Keratinocyte (primary cell): ENCODE data around the gene FTO. TPM values are rescaled to one million over a fixed set of nuclear protein-coding genes. Genes with fewer than 3 reads are reported as not detected.

Experiments
- DNase-seq: peaks from one replicate; pipeline ENCODE4 v3.0.0-alpha.2; 2011; ENCODE audit warnings: low read depth, missing footprints, low spot score
- FAIRE-seq: peaks from 2 replicates; lab custom pipeline; 2011; peaks lifted over from hg19 to GRCh38; lab: Jason Lieb, UNC
- H2AFZ ChIP-seq: 2 replicates; pipeline ENCODE4 v1.6.0; 2012; ENCODE audit warnings: low read length, control low read depth, inconsistent platforms; ENCODE audit not compliant: control insufficient read depth
- H3K27ac ChIP-seq: 2 replicates; pipeline ENCODE4 v1.5.1; 2011; ENCODE audit warnings: low read length; ENCODE audit not compliant: control insufficient read depth, insufficient read depth
- H3K27me3 ChIP-seq: 3 replicates; pipeline ENCODE4 v1.6.0; 2011; ENCODE audit warnings: low read length; ENCODE audit not compliant: control insufficient read depth, insufficient read depth; ENCODE audit errors: extremely low read depth
- H3K36me3 ChIP-seq, 2 experiments: 2 replicates in 1 of 2; 3 replicates in 1 of 2; pipeline ENCODE4 v1.5.1; 2011; ENCODE audit warnings: low read length in 2 of 2, mild to moderate bottlenecking in 1 of 2; ENCODE audit not compliant: control insufficient read depth in 2 of 2, insufficient read depth in 2 of 2; ENCODE audit errors: extremely low read depth in 1 of 2
- H3K4me1 ChIP-seq: 3 replicates; pipeline ENCODE4 v1.5.1; 2011; ENCODE audit warnings: low read length; ENCODE audit not compliant: control insufficient read depth, insufficient read depth; ENCODE audit errors: extremely low read depth
- H3K4me2 ChIP-seq: 3 replicates; pipeline ENCODE4 v1.6.0; 2011; ENCODE audit warnings: low read depth, low read length; ENCODE audit not compliant: control insufficient read depth, insufficient read depth; ENCODE audit errors: extremely low read depth
- H3K4me3 ChIP-seq, 3 experiments: fragments of 200-600 bp in 1 of 3; sonication (generic) in 1 of 3; 2 replicates in 2 of 3; 3 replicates in 1 of 3; pipeline ENCODE4 v1.5.1; 2011 to 2016; ENCODE audit warnings: low read length in 3 of 3, mild to moderate bottlenecking in 3 of 3, control low read depth in 2 of 3, inconsistent platforms in 1 of 3, low read depth in 1 of 3, mixed read lengths in 1 of 3, mixed run types in 1 of 3, moderate library complexity in 1 of 3; ENCODE audit not compliant: control insufficient read depth in 2 of 3, insufficient read depth in 2 of 3; ENCODE audit errors: extremely low read depth in 1 of 3
- H3K79me2 ChIP-seq: 2 replicates; pipeline ENCODE4 v1.6.0; 2012; ENCODE audit warnings: low read length; ENCODE audit not compliant: control insufficient read depth, insufficient read depth
- H3K9ac ChIP-seq: 3 replicates; pipeline ENCODE4 v1.6.0; 2011; ENCODE audit warnings: low read length; ENCODE audit not compliant: control insufficient read depth, insufficient read depth; ENCODE audit errors: extremely low read depth
- H3K9me1 ChIP-seq: 3 replicates; pipeline ENCODE4 v1.6.0; 2011; ENCODE audit warnings: low read length; ENCODE audit not compliant: control insufficient read depth, insufficient read depth; ENCODE audit errors: extremely low read depth
- H3K9me3 ChIP-seq: 2 replicates; pipeline ENCODE4 v1.5.1; 2012; ENCODE audit warnings: low read depth, low read length; ENCODE audit not compliant: control insufficient read depth
- H4K20me1 ChIP-seq: 3 replicates; pipeline ENCODE4 v1.6.0; 2011; ENCODE audit warnings: low read length; ENCODE audit not compliant: control insufficient read depth, insufficient read depth; ENCODE audit errors: extremely low read depth
- EZH2 ChIP-seq: IDR thresholded peaks from one replicate; pipeline ENCODE4 v1.6.1; 2012; ENCODE audit warnings: inconsistent platforms, mild to moderate bottlenecking, low read length, moderate library complexity
- dilution Hi-C: fragments of 300-500 bp; cut with MboI; formaldehyde crosslinking; loops from one replicate; pipeline ENCODE4 v1.7.0; 2020; ENCODE audit warnings: low sequenced_read_pairs; ENCODE audit not compliant: extremely low pct_ligation_motif_present
- polyA plus RNA-seq, 5 experiments: library from polyadenylated mRNA; depleted of rRNA in 3 of 5; stranded (reverse) in 3 of 5; stranded (forward) in 1 of 5; unstranded in 1 of 5; fragments of >200 nt; gene quantifications; 1 replicate in 1 of 5; 2 replicates in 3 of 5; 3 replicates in 1 of 5; pipeline versions ENCODE4 v1.2.1 to v1.2.3, GENCODE V29; 2011 to 2012; ENCODE audit warnings: missing spikeins in 2 of 5, low read depth in 1 of 5, low replicate concordance in 1 of 5
- TF ChIP-seq, protein P1 (sequence below), 3 experiments: IDR thresholded peaks in 1 of 3; conservative IDR thresholded peaks in 1 of 3; optimal IDR thresholded peaks in 1 of 3; 2 replicates in 2 of 3; 3 replicates in 1 of 3; pipeline versions ENCODE3 to v1.5.1; 2011; ENCODE audit warnings: low read length in 3 of 3, mild to moderate bottlenecking in 3 of 3, moderate library complexity in 2 of 3, control low read depth in 1 of 3, inconsistent platforms in 1 of 3; ENCODE audit not compliant: insufficient read depth in 2 of 3; ENCODE audit errors: extremely low read depth in 1 of 3

Gene FTO
- polyA plus RNA-seq, 1 donor (not counting 4 experiments of a cell fraction or from before 2014, with no cell fraction given), result 56.4 TPM

DNA sequence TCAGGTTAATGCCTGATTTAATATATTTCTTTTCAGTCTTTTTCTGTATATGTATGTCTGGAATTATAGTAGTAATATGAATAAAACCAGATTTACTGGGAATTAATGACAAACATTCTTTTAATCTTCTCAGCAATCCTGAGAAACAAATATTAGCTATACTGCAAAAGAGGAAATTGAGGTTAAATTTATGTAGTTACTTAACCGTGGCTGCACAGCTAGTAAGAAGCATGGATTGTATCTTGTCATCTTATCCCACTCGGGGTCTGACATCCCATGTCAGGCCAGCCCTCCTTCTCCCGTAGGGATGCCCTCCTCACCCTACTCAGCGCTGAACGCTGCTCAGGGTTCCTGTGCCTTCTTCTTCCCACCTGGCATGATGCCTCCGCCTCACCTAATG, 143.0 kb downstream of the FTO start:
- Histone ChIP-seq H3K4me3 (no peak overlapping the region), H3K9me1 (no peaks in the 10 kb centered on the region), H3K36me3 (peaks cover 0 to 1% of the 10 kb centered on the region in 2 experiments), H3K4me2 (no peak overlapping the region), H2AFZ (no peak overlapping the region), H3K27me3 (no peaks in the 10 kb centered on the region), H3K4me1 (no peaks in the 10 kb centered on the region), H4K20me1 (no peaks in the 10 kb centered on the region), H3K27ac (no peak overlapping the region), H3K9ac (no peak overlapping the region), H3K9me3 (no peaks in the 10 kb centered on the region), H3K79me2 (no peaks in the 10 kb centered on the region)
- no peak for DNase-seq
- FAIRE-seq, result no peak
- dilution Hi-C loops, result no loop called here
- no peak for TF ChIP-seq EZH2
- TF ChIP-seq, protein P1, sequence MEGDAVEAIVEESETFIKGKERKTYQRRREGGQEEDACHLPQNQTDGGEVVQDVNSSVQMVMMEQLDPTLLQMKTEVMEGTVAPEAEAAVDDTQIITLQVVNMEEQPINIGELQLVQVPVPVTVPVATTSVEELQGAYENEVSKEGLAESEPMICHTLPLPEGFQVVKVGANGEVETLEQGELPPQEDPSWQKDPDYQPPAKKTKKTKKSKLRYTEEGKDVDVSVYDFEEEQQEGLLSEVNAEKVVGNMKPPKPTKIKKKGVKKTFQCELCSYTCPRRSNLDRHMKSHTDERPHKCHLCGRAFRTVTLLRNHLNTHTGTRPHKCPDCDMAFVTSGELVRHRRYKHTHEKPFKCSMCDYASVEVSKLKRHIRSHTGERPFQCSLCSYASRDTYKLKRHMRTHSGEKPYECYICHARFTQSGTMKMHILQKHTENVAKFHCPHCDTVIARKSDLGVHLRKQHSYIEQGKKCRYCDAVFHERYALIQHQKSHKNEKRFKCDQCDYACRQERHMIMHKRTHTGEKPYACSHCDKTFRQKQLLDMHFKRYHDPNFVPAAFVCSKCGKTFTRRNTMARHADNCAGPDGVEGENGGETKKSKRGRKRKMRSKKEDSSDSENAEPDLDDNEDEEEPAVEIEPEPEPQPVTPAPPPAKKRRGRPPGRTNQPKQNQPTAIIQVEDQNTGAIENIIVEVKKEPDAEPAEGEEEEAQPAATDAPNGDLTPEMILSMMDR (optimal IDR thresholded peaks at IDR 0.05 in 1 of 3, IDR thresholded peaks at IDR 0.05 in 1 of 3, conservative IDR thresholded peaks at IDR 0.05 in 1 of 3; ENCODE audit: extremely low read depth in 1 of 3, insufficient read depth in 2 of 3, low read length in 3 of 3), result no peak

DNA sequence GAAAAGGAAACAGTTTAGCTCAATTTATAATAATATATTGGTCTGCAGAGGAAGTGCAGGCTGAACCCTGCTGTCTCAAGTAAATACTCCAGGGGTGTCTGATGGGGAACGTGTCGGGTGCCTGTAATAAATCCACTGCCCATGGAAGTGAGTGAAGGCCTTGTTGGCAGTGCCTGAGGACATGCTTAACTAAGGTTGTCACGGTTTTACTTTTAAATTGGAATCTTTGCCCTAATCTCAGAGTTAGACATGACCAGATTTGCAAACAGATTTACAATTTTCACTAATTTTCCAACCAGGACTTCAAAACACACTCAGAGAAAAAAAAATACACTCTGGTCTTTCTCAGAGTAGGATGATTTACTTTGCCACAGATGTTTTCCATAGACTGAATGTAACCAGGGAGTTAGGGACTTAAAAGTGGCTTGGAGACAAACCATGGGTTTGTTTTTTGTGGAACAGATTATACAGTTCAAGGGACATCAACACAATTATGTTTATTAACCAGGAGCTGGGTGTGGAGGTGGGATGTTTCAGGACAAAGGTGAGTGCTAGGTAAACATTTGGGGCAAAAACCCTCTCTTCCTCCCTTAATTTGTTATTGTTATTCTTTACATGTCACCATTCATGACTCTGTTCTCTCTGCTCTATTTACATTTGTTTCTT, 144.5 kb downstream of the FTO start:
- H3K4me1 ChIP-seq, result no peaks in the 10 kb centered on the region
- dilution Hi-C loops, result no loop called here
- FAIRE-seq, result no peak
- no peaks in the 10 kb centered on the region for H3K27me3 ChIP-seq
- H3K4me2 ChIP-seq, result no peak overlapping the region
- H3K9ac ChIP-seq, result no peak overlapping the region
- H3K4me3 ChIP-seq, result no peak overlapping the region
- TF ChIP-seq EZH2, result no peak
- no peaks in the 10 kb centered on the region for H3K79me2 ChIP-seq
- no peak overlapping the region for H2AFZ ChIP-seq
- H3K27ac ChIP-seq, result no peak overlapping the region
- H3K36me3 ChIP-seq, result peaks cover 0 to 1% of the 10 kb centered on the region in 2 experiments
- no peaks in the 10 kb centered on the region for H3K9me1 ChIP-seq
- H3K9me3 ChIP-seq, result no peaks in the 10 kb centered on the region
- H4K20me1 ChIP-seq, result no peaks in the 10 kb centered on the region
- DNase-seq, result no peak

DNA sequence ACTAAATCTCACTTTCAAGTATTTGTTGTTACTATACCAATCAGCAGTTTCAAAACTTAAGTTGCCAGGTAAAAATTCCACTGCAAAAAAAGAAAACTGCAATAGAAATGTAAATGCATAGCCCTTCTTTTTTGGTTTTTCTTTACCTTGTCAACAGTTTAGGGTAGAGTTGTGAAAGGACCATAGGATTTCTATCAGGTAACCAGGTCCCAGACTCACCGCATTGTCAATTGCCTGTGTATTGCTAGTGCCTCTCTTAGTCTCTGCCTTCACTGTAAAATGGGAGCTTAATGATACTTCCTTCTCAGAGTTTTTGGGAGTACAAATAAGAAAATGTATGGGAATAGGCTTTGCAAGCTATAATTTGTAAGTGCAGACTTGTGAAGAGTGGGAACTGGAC, 145.0 kb downstream of the FTO start:
- Histone ChIP-seq H3K79me2 (no peaks in the 10 kb centered on the region), H3K9ac (no peak overlapping the region), H3K36me3 (peaks cover 0 to 1% of the 10 kb centered on the region in 2 experiments), H3K27ac (no peak overlapping the region), H4K20me1 (no peaks in the 10 kb centered on the region), H3K4me3 (no peak overlapping the region), H2AFZ (no peak overlapping the region), H3K9me3 (no peaks in the 10 kb centered on the region), H3K4me2 (no peak overlapping the region), H3K4me1 (no peaks in the 10 kb centered on the region), H3K27me3 (no peaks in the 10 kb centered on the region), H3K9me1 (no peaks in the 10 kb centered on the region)
- dilution Hi-C loops, result no loop called here
- DNase-seq, result no peak
- FAIRE-seq, result no peak
- no peak for TF ChIP-seq EZH2
- TF ChIP-seq, protein P1 (optimal IDR thresholded peaks at IDR 0.05 in 1 of 3, IDR thresholded peaks at IDR 0.05 in 1 of 3, conservative IDR thresholded peaks at IDR 0.05 in 1 of 3; ENCODE audit: extremely low read depth in 1 of 3, insufficient read depth in 2 of 3, low read length in 3 of 3), result no peak
